GM12878 (cell line): Measurements from ENCODE around the gene IFITM5. TPM values are rescaled to one million over a fixed set of nuclear protein-coding genes. Genes with fewer than 3 reads are reported as not detected.

ENCODE experiments used
- ATAC-seq: fragments of 200-7000 bp; cut with Tn5 transposase; 3 replicates; pipeline ENCODE4 v1.9.1; 2020; ENCODE audit warnings: mild to moderate bottlenecking, moderate library complexity
- BruUV-seq: library from RNA; stranded (reverse); fragments of 400-500 nt; replicated peaks from 2 replicates; lab custom pipeline; 2021; lab: Mats Ljungman, UMichigan
- CTCF ChIA-PET: fragments of 300-600 bp; sonication (Branson Sonifier 250); formaldehyde crosslinking; extraction: SDS; loops from one replicate; lab custom pipeline; 2021; ENCODE audit warnings: inconsistent platforms; lab: Yijun Ruan, JAX
- POLR2A ChIA-PET: fragments of 350-600 bp; formaldehyde crosslinking; extraction: SDS; loops from one replicate; lab custom pipeline; 2021; ENCODE audit warnings: inconsistent platforms; lab: Charles Lee
- RAD21 ChIA-PET: fragments of 300-600 bp; sonication (Branson Sonifier 250); formaldehyde crosslinking; loops from one replicate; lab custom pipeline; 2023; ENCODE audit warnings: antibody characterized with exemption; ENCODE audit not compliant: unreplicated experiment; lab: Charles Lee
- SMC1A ChIA-PET: fragments of 300-600 bp; sonication (Branson Sonifier 250); formaldehyde crosslinking; loops from one replicate; lab custom pipeline; 2023; ENCODE audit not compliant: unreplicated experiment, uncharacterized antibody; lab: Charles Lee
- DNase-seq: peaks from one replicate; pipeline ENCODE4 v3.0.0-alpha.2; 2011; ENCODE audit warnings: low read depth, low spot score
- FAIRE-seq: peaks from 3 replicates; lab custom pipeline; 2011; peaks lifted over from hg19 to GRCh38; lab: Jason Lieb, UNC
- H2AFZ ChIP-seq: 2 replicates; pipeline ENCODE4 v1.6.0; 2011; ENCODE audit warnings: low read depth, low read length, control low read depth; ENCODE audit not compliant: control insufficient read depth
- H3K27ac ChIP-seq: 2 replicates; pipeline ENCODE4 v1.5.1; 2011; ENCODE audit warnings: control low read depth; ENCODE audit not compliant: control insufficient read depth, insufficient read depth
- H3K27me3 ChIP-seq, 2 experiments: replicated peaks in 1 of 2; 2 replicates each; pipeline versions ENCODE4 v1.6.0 to v1.6.1; 2011; ENCODE audit warnings: low read length in 1 of 2; ENCODE audit not compliant: control insufficient read depth in 2 of 2, insufficient read depth in 2 of 2
- H3K36me3 ChIP-seq, 2 experiments: 2 replicates each; pipeline ENCODE4 v1.5.1; 2011; ENCODE audit warnings: low read length in 1 of 2; ENCODE audit not compliant: control insufficient read depth in 2 of 2, insufficient read depth in 2 of 2
- H3K4me1 ChIP-seq: 2 replicates; pipeline ENCODE4 v1.6.1; 2011; ENCODE audit warnings: mild to moderate bottlenecking, low read length, moderate library complexity, mixed read lengths; ENCODE audit not compliant: control insufficient read depth, insufficient read depth
- H3K4me2 ChIP-seq: 2 replicates; pipeline ENCODE4 v1.6.0; 2011; ENCODE audit warnings: control low read depth; ENCODE audit not compliant: control insufficient read depth, insufficient read depth
- H3K4me3 ChIP-seq: fragments of 200-600 bp; sonication (generic); 2 replicates; pipeline ENCODE4 v1.5.1; 2016
- H3K79me2 ChIP-seq: 2 replicates; pipeline ENCODE4 v1.6.0; 2011; ENCODE audit warnings: low read length; ENCODE audit not compliant: control insufficient read depth, insufficient read depth
- H3K9ac ChIP-seq: 2 replicates; pipeline ENCODE4 v1.8.0; 2011; ENCODE audit warnings: low read length, control low read depth, mixed read lengths; ENCODE audit not compliant: control insufficient read depth, insufficient read depth
- H3K9me3 ChIP-seq: replicated peaks from 3 replicates; pipeline ENCODE4 v1.5.1; 2011; ENCODE audit warnings: mild to moderate bottlenecking, low read length; ENCODE audit not compliant: control insufficient read depth, insufficient read depth
- H4K20me1 ChIP-seq: 2 replicates; pipeline ENCODE4 v1.6.0; 2011; ENCODE audit not compliant: control insufficient read depth, insufficient read depth
- ATF2 ChIP-seq: IDR thresholded peaks from 2 replicates; pipeline ENCODE4 v1.6.1; 2012; ENCODE audit warnings: low read length, inconsistent platforms
- CREB1 ChIP-seq: IDR thresholded peaks from 2 replicates; pipeline ENCODE4 v1.6.1; 2012; ENCODE audit warnings: low read depth, mild to moderate bottlenecking, inconsistent platforms
- FOXK2 ChIP-seq: fragments of 450-650 bp; IDR thresholded peaks from 2 replicates; pipeline ENCODE4 v1.6.1; 2017; ENCODE audit warnings: mild to moderate bottlenecking, moderate library complexity
- NFIC ChIP-seq: IDR thresholded peaks from 2 replicates; pipeline ENCODE4 v1.6.1; 2012; ENCODE audit warnings: low read depth, mild to moderate bottlenecking, inconsistent platforms, low read length, moderate library complexity
- NFYA ChIP-seq: IDR thresholded peaks from 2 replicates; pipeline ENCODE4 v1.6.1; 2011; ENCODE audit warnings: low read depth, mild to moderate bottlenecking, low read length, improper control_type of control experiment, borderline replicate concordance
- PAX8 ChIP-seq: fragments of 450-650 bp; IDR thresholded peaks from 2 replicates; pipeline ENCODE4 v1.6.1; 2017; ENCODE audit warnings: mild to moderate bottlenecking, moderate library complexity
- POLR2A ChIP-seq: IDR thresholded peaks from 2 replicates; pipeline ENCODE4 v1.6.1; 2011; ENCODE audit warnings: low read depth, mild to moderate bottlenecking, low read length
- RAD21 ChIP-seq: IDR thresholded peaks from 2 replicates; pipeline ENCODE4 v1.6.1; 2011; ENCODE audit warnings: mild to moderate bottlenecking, low read depth, low read length, moderate library complexity; ENCODE audit not compliant: insufficient read depth
- RUNX3 ChIP-seq: IDR thresholded peaks from 2 replicates; pipeline ENCODE4 v1.6.1; 2012; ENCODE audit warnings: low read length, inconsistent platforms
- SP1 ChIP-seq: IDR thresholded peaks from one replicate; pipeline ENCODE4 v1.6.1; 2011; ENCODE audit warnings: low read depth, low read length
- TARDBP ChIP-seq: IDR thresholded peaks from 2 replicates; pipeline ENCODE4 v1.6.1; 2016; ENCODE audit warnings: borderline replicate concordance
- TBL1XR1 ChIP-seq: IDR thresholded peaks from 2 replicates; pipeline ENCODE4 v1.6.1; 2012; ENCODE audit warnings: low read depth, low read length, improper control_type of control experiment
- YY1 ChIP-seq: IDR thresholded peaks from 2 replicates; pipeline ENCODE4 v1.6.1; 2011; ENCODE audit warnings: low read depth, mild to moderate bottlenecking, low read length
- WGBS: methylation state at CpG from one replicate; pipeline ENCODE4 v1.1.6; 2016; ENCODE audit warnings: low lambda C conversion rate; ENCODE audit not compliant: insufficient replicate concordance, insufficient coverage; ENCODE audit errors: missing lambda C conversion rate; 5-methylcytosine and 5-hydroxymethylcytosine counted together
- in situ Hi-C: fragments of 300-500 bp; cut with MboI; formaldehyde crosslinking; loops from 9 replicates; pipeline ENCODE4 v1.14.3; 2018; ENCODE audit warnings: mixed read lengths
- intact Hi-C: fragments of 100-400 bp; cut with micrococcal nuclease; formaldehyde crosslinking; loops from one replicate; pipeline ENCODE4 v1.14.2; 2022; ENCODE audit not compliant: unreplicated experiment
- polyA plus RNA-seq, 11 experiments: library from polyadenylated mRNA; depleted of rRNA in 4 of 11; unstranded in 6 of 11; stranded (reverse) in 5 of 11; fragments of >200 nt; fragmentation: Nextera tagmentation in 4 of 11; fragmentation: Illumina TruSeq in 1 of 11; extraction: Ambion mirVana in 4 of 11; extraction: Trizol in 1 of 11; gene quantifications; 1 replicate in 1 of 11; 2 replicates in 10 of 11; pipeline versions ENCODE4 v1.2.1 to v1.2.3, GENCODE V29; 2011 to 2016; ENCODE audit warnings: inconsistent platforms in 2 of 11, missing spikeins in 2 of 11, low read depth in 1 of 11
- total RNA-seq, 4 experiments: library from RNA; depleted of rRNA in 3 of 4; stranded (reverse); fragments of >200 nt in 3 of 4; fragmentation: Illumina TruSeq in 1 of 4; extraction: Trizol in 1 of 4; gene quantifications; 2 replicates each; pipeline versions ENCODE4 v1.2.1 to v1.2.3, GENCODE V29; 2013 to 2021
- TF ChIP-seq, protein P1 (sequence below): fragments of 450-650 bp; IDR thresholded peaks from 2 replicates; pipeline ENCODE4 v1.6.1; 2017; ENCODE audit warnings: mild to moderate bottlenecking

The IFITM5 gene
- total and polyA plus RNA-seq, 10 of the 15 experiments (the other 5 are each of a cell fraction or from before 2014, with no cell fraction given) = not detected

GRCh38 chr11:297586-298405 is 1.5 kb downstream of the IFITM5 start:
- CTCF ChIA-PET = no interaction called here
- Histone ChIP-seq H3K79me2 (no peaks in the 10 kb centered on the region), H3K4me1 (peaks cover 3% of the 10 kb centered on the region), H3K4me2 (no peak overlapping the region), H3K27ac (no peak overlapping the region), H3K9me3 (no peaks in the 10 kb centered on the region)
- POLR2A ChIA-PET = no interaction called here
- BruUV-seq = no TSS peak
- in situ Hi-C loops = no loop called here
- DNase-seq = no peak
- TF ChIP-seq TBL1XR1 (no peak), RUNX3 (peak; percentile 57), POLR2A (peak; percentile 36)
- TF ChIP-seq, all 136 proteins: peak for 2
- Histone ChIP-seq H3K4me3 (no peak overlapping the region), H4K20me1 (no peaks in the 10 kb centered on the region), H3K9ac (no peak overlapping the region), H3K27me3 (no peaks in the 10 kb centered on the region; a peak in 1 of 4 replicates), H3K36me3 (no peaks in the 10 kb centered on the region), H2AFZ (no peak overlapping the region)
- ATAC-seq (peak; percentile 64), FAIRE-seq (no peak)
- ChIA-PET RAD21 (no interaction called here), SMC1A (no interaction called here)
- intact Hi-C loops = no loop called here
- whole genome bisulfite sequencing = 8% methylated on average over 24 of the region's 26 CpGs

GRCh38 chr11:297051-297585 is 2.2 kb downstream of the IFITM5 start:
- no peak for DNase-seq
- no peak for TF ChIP-seq CREB1
- no peak for TF ChIP-seq PAX8
- no peak; the same call in 1 of the 2 replicates for TF ChIP-seq POLR2A
- TF ChIP-seq SP1 = no peak
- no peak for TF ChIP-seq FOXK2
- no peak for TF ChIP-seq YY1
- TF ChIP-seq, protein P1, sequence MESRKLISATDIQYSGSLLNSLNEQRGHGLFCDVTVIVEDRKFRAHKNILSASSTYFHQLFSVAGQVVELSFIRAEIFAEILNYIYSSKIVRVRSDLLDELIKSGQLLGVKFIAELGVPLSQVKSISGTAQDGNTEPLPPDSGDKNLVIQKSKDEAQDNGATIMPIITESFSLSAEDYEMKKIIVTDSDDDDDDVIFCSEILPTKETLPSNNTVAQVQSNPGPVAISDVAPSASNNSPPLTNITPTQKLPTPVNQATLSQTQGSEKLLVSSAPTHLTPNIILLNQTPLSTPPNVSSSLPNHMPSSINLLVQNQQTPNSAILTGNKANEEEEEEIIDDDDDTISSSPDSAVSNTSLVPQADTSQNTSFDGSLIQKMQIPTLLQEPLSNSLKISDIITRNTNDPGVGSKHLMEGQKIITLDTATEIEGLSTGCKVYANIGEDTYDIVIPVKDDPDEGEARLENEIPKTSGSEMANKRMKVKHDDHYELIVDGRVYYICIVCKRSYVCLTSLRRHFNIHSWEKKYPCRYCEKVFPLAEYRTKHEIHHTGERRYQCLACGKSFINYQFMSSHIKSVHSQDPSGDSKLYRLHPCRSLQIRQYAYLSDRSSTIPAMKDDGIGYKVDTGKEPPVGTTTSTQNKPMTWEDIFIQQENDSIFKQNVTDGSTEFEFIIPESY = no peak
- TF ChIP-seq TARDBP = no peak
- no peak for TF ChIP-seq RAD21
- TF ChIP-seq NFYA = no peak
- no peak for TF ChIP-seq ATF2
- TF ChIP-seq NFIC = no peak
- TF ChIP-seq, all 136 proteins: peak for 0
- WGBS = 73% methylated on average over 13 of the region's 13 CpGs
- no peaks in the 10 kb centered on the region for H3K36me3 ChIP-seq
- no peak overlapping the region for H3K9ac ChIP-seq
- no peak overlapping the region for H3K27ac ChIP-seq
- BruUV-seq = no TSS peak
- ChIA-PET POLR2A (no interaction called here), SMC1A (no interaction called here), CTCF (no interaction called here), RAD21 (no interaction called here)
- no peaks in the 10 kb centered on the region for H4K20me1 ChIP-seq
- H3K4me1 ChIP-seq = no peaks in the 10 kb centered on the region
- H3K4me2 ChIP-seq = no peak overlapping the region
- no peak overlapping the region for H3K4me3 ChIP-seq
- H2AFZ ChIP-seq = no peak overlapping the region
- ATAC-seq = peak; percentile 11; the same call in 2 of the 3 replicates
- no peaks in the 10 kb centered on the region for H3K9me3 ChIP-seq
- in situ Hi-C loops (no loop called here), intact Hi-C loops (no loop called here)
- no peak for FAIRE-seq
- H3K27me3 ChIP-seq = no peaks in the 10 kb centered on the region; a peak in 1 of 4 replicates
- H3K79me2 ChIP-seq = no peaks in the 10 kb centered on the region
